Stimulated activated CD8-positive, alpha-beta memory T cell treated with anti-CD3 and anti-CD28 coated beads, Interleukin-15, amount 100 ng/mL, for 4 hours (primary cell): Measurements from ENCODE around the gene NALCN.

Experiments
- DNase-seq, 2 donors: peaks; one replicate each; pipeline ENCODE4 v3.0.0-alpha.2; 2020; ENCODE audit warnings: low read depth in 2 of 2

NALCN gene

DNA sequence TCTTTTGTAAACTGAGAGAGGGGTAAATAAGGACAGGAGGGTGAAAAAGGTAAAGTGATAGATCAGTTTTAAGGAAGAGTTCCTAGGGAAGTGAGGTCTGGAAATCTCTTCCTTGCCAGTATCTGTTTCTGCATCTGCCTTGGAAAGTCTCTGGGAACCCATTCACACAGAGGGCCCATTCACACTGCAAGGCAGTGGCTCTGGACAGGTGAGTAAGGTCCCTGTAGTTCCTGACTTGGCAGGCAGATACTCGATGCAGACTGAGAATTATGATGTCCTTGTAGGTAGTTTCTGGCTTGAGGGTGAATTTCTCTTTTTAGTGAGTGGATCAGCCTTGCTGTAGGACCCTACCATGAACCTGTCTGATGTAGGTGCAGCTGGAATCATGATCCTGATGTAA is 293.3 kb downstream of the NALCN start:
- no peak for DNase-seq

DNA sequence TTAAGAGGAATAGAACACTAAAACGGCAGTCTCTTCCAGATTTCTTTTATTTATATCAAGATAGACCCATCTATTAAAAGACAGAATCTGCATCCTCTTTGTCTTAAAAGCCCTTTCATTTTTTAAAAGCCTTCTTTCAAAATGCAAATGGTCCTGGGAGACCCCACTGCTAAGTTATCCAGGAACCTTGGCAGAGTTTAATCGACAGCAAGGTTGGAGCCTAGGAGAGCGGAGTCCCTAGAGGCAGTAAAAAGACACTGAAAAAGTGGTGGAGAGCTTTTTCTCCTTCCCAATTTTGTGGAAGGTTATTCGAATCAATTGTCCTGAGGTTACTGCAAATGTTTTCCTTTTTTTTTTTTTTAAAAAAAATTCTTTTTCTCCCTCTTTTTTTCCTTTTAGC is 294.7 kb downstream of the NALCN start:
- no peak for DNase-seq

DNA sequence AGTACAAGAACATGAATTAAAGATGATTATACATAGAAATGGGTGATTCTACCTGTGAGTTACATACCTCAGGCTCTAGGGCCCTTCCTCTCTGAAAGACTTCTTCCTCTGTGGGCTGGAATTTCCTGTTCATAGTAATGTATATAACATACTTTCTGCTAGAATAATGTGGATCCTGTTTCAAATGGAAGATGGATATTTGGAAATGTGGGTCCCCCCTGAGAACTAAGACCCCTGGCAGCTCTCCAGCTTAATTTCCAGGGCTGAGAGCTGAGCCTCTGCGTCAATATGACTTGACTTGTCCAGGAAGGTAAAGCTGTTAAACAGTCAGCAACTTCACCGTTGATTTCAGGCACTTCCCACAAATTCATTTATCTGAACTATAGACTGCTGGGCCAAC is 296.3 kb downstream of the NALCN start:
- no peak for DNase-seq

DNA sequence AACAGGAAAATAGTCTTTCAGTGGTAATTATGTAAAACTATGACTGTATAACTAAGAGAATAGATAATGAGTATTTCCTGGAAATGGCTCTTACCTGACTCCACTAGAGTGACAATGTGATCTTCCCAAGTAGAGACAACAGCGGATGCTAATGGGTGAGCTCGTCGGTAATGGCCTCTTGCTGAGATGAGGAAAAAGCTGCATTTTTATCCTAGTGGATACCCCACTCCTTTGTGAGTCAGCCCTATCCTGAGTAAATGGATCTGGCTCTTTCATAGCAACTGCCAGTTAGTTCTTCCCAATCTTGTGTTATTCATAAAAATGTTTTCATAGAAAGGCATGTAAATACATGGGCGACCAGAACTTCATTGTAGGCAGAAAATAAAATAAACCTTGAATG is 299.5 kb downstream of the NALCN start:
- no peak for DNase-seq

DNA sequence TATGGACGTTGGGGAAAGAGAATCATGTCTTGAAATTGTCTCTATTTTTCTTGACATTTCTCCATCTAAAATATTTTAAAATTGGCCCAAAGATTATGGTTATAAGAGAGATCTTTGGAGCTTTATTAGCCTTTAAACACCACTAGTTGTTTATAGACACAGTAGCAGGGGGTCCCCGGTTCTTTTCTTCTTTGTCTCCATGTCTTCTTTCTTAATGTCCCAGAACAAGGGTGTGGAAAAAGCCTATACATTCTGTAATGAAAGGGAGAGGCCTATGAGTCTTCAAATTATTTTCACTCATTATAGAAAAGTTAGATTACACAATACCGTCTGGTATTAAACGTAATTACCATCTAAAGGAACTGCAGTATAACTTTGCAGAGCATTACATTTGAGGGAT is 300.0 kb downstream of the NALCN start:
- DNase-seq: no peak

DNA sequence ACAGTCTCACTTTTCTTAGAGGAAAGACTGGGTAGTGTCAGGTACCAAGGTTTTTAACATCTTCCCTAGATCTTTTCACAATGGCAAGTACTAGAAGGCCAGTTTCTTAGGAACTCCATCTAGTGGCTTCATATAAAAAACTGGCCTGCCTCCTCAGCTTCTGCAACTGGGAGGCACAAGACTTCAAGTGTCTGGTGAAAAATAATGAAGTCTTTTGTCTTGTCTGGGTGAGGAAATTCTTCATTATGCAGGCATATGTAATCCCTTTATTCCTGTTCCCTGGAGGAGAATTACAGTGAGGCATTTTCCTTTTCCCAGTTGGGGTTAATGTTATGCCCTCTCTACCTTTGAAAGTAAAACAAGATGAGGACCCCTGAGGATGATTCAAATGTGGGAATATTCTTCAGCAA is 300.5 kb downstream of the NALCN start:
- DNase-seq: no peak

DNA sequence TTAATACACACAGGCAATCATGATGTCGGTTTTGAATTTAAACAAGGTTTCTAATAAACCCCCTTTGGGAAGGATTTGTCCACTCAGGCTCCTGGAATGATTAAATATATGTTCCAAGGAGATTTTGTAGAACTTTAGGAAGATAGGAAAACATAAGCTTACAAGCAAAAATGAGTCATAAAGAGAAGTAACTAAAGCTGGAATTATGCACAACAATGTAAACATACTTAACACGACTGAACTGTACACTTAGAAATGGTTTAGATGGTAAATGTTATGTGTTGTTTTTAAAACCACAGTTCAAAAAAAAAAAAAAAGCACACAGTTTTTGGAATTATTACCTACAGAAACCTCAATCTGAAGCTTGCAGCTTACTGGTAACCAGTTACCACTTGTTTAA is 304.4 kb downstream of the NALCN start:
- no peak for DNase-seq

DNA sequence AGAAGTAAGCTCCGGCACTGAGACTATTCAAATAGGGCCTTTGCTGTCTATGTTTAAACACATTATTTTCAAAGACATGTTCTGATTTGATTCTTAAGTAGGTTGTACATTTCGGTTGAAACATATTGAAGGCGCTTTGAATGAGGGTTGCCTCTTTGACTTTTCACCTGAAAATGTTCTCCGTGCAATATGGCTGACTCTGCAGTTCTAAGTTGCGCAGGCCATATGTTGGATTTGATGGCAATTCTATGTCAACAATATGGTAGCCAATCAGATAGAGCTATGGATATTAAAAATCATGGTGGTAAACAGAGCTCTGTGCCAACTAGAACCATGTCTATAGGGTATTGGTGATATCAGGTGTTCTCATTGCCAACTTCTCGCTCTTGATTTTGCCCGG is 307.3 kb downstream of the NALCN start:
- DNase-seq: no peak

DNA sequence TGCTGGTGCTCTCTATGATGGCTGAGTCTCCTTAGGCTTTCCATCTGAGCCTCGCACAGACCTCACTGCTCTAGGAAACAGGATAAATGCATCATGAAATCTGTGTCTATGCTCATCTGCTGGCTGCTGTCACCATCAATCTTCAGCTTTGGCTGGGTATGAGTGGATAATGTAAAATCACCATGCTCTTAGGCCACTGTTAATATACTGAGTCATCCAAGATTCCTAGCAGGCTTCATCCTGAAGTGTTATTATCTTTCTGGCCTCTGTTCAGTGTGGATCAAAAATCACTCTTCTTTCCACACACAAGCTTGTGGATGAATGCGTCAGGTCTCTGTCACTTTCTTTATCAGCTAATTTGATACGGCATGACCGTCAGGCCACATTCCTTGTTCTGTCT is 317.4 kb downstream of the NALCN start:
- DNase-seq: no peak

DNA sequence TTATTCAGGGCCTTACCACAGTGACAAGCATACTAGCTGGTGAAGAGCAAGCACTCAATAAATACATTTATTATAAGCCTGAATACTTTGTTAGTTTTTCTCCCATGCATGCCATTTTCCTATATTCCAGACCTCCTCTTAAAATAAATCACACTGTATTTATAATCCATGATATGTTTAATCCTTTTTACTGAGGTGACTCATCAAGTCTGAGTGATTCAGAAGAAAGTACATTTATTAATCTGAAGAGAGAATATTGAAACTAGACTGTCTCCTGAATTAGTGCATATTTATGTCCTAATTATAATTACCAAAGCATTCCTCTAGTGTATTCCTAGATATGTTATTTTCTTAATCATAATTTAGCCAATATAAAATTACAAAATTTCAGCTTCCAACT is 323.3 kb downstream of the NALCN start:
- DNase-seq: no peak

DNA sequence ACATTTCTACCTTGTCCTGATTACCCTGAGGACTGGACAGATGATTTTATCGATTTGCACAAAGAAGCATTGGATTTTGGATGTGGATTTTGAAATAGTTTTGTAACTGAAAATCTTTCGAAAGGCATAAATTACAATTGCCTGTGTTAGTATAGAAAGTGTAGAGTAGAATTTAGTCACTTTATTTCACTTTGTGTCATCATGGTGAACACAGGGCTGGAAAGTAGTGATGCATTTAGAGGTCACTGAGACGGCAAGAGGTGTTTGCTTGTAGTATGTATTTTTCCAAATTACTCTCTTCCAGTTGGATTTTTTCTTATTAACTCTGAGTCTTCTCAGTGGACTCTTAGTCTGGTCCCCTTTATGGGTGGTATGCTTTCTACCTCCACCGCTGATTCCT is 326.0 kb downstream of the NALCN start:
- no peak for DNase-seq

DNA sequence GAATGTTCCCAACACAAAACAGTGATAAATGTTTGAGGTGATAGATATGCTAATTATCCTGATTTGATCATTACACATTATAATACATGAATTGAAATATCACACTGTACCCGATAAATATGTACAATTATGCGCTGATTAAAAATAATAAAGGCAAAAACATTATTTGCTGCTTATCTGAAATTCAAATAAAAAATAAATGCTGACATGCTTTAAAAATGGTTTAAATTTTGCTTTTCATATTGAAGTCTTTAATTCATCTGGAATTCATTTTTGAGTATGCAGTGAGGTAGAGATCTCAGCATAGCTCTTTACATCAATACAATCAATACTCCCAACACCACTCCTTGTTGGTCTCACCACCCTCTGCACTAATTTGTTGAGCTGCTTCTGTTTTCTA is 330.8 kb downstream of the NALCN start:
- DNase-seq: no peak

DNA sequence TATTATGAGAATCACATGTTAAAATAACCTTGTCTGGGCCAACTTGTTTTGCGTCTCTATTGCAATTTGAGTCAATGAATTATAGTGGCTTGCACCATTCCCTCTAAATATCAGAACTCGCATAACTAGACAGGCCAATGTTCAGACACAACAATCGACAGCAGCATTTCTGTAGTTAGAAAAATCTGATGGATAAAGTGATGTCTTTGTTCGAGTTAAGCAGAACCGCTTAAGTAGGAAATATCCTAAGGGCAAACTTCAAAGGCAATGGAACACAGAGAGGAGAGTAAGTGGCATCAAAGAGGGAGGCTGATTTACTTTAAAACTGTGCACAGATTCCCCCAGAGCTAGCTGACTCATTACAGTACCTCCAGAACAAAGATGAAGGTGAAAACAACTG is 333.9 kb downstream of the NALCN start:
- DNase-seq: no peak

DNA sequence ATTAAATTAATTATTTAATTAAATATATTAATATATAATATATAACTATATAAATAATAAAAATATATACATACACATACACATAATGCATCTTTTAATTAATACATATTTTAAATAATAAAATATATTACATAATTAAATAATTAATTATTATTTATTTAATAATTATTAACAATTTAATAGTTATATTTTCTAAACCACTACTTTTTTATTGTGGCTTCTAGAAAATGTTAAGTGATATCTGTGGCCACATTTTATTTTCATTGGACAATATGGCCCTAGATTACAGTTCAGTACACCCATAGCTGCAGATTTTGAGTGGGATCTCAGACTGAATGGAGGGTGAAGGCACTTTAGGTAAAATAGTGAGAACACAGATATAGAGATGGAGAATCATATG is 335.7 kb downstream of the NALCN start:
- no peak for DNase-seq

DNA sequence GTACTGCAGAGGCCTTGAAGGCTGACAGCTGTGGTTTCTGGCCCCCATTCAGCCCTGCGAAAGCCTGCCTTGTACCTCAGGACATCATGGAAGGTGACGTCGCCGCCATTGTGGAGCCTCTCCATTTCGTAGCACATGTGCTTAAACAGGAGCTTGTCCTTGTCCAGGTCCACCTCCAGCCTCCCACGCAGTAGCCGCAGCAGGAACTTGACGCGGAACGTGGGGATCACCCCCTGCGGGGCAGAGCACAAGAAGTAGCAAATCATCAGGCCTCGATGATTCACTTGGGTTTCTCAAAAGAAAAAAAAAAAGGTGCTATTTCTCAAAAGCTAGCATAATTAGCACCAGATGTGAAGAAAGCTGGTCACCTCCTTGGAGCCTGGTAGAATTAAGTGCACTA is 351.0 kb downstream of the NALCN start:
- DNase-seq: no peak

DNA sequence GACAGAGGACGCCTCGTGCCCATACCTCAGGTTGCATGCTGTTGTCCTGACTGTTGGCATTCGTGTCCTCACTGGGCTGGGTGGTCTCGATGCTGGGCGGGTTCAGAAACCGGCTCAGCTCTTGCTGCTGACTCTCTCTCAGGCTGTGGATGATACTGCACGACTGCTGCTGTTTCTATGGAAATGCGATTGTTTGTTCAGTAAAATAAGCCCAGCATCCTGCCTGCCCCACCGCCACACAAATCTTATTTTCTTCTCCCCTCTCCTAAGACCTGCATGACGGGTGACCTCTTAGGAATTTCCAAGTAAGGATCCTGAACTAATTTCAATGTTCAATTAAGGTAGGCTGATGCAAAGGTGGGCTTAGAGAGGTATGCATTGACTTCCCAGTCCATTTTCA is 356.5 kb downstream of the NALCN start:
- no peak for DNase-seq

DNA sequence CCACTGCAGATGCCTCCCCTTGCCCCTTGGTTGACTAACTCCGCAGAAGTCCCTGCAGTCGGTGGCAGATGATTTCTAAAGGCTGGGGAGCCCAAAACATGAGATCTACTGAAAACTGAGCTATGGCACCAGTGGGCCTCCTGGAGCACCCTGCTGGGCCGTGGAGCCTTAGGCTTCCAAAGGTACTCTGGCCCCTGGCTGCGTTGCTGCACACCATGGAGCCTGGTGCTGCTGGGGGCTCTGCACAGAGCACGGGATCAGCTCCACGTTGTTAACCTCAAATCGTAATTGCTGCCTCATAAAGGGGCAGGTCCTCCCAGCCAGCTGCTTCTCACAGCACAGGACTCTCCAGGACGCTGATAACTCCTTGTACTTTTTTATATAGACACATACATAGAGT is 357.5 kb downstream of the NALCN start:
- DNase-seq: no peak

DNA sequence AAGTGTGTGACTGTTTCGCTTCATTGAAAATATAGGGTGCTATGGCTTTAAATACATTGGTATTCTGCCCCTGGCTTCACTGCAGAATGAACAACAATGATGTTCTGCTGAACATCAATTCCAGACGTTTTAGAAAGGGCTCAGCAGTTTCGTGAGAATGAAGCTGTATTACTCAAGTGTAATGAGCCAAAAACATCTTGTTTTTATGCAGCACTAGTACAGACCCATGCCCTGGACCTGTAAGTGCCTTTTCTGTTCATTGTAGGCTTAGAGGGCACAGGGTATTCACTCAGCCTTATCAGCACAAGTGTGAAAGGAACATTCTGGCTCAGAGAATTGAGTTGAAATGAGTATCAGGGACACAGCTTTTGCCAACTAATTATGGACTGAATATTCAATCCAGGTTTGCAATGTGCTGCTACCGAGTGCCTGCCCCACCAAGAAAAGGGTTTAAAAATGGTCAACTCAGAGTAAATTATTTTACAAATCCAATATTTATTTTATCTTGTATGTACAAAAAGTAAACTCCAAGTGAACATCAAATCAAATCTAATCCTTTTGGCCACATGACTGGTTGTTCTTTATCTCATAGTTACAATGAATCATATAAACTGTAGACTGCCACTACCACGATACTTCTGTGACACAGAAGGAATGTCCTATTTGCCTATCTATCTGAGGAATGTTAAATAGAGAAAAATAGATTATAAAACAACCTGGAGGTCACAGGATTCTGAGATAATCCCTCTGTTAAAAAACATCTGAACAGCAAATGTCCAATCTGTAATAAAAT is 362.8 kb downstream of the NALCN start:
- DNase-seq: no peak

DNA sequence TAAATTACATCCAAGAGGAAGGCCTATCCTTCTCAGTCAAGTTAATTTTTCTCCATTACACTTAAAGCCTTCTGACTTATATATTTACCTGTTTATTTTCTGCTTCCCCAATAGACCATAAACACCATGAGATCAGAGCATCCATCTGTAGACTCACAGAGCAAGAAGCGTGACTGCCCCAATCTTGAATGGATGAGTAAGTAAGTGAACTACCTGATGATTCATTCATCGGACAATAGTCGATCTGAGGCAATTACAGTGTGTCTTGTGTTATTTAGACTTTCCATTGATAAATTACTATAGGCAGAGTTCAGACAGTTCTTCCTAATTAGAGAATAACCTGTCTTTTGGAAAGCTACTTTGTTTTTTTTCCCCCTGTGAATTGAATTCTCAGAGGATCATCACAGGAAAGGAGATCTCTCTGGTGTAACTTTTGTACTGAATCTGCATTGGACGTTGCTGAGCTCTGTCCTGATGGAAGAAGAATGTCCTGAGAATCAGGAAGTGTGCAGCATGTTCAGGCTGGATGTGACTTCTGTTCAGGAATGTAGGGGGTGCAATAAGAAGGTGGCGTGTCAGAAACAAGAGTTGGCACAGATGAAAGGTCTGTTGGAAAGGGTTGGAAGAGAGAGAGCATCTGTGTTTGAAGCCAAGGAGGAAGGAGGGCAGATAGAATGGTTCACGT is 367.0 kb downstream of the NALCN start:
- no peak for DNase-seq

DNA sequence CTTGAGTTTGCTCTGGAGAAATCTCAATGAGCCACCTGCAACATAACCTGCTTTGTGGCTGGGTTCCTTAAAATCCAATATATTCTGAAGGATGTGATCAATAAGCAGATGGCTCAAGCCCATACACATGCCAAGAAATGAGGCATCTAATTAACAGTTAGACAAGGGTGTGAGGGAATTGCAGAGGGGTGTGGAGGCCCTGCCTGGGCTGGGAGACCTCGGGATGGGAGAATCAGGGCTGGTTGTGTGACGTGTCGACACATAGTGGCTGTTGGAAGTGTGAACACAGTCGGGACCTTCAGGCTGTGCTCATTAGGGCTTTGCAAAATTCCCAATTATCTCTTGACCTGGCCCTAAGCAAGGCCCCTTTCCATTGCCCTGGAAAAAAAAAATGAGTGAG is 379.8 kb downstream of the NALCN start:
- no peak for DNase-seq

DNA sequence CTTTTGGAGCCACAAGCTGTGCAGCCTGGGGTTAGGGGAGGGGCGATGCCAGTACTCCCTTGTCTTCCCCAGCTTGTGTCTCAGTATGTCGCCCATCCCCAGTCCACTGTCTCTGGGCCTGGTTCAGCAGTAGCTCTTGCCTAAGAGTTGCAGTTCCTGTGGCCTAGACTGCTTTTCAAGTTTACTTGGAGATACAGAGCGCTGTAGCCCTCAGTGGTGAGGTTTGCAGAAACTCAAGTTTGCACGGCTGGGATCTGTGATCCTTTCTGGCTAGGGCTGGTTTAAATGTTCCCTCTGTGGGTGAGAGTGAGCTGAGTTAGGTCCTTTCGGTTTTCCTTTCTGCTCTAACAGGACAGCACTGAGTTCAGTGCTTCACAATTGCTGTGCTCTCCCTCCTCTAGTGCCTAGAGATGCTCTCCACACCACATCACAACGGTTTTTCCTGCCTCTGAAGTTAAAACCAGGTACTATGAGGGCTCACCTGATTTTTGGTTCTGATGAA is 381.1 kb downstream of the NALCN start:
- DNase-seq: no peak

DNA sequence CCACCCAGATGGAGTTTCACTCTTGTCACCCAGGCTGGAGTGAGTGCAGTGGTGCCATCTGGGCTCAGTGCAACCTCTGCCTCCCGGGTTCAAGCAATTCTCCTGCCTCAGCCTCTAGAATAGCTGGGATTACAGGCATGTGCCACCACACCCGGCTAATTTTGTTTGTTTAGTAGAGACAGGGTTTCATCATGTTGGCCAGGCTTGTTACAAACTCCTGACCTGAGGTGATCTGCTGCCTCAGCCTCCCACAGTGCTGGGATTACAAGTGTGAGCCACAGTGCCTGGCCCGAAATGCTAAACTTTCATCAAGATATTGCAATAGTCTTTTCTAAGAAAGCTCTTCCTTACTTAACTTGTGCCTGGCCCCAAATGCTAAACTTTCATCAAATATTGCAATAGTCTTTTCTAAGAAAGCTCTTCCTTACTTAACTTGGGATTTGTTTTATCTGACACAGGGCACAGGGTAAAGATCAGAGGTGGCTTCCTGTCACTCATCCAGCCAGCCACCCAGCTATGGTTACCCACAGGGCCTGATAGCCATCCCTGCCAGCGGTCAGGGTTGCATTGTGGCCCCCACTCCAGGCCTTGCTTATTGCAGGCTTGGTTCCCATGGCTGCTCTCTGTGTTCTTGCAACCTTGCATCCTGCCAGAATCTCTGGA is 389.4 kb downstream of the NALCN start:
- DNase-seq: no peak

DNA sequence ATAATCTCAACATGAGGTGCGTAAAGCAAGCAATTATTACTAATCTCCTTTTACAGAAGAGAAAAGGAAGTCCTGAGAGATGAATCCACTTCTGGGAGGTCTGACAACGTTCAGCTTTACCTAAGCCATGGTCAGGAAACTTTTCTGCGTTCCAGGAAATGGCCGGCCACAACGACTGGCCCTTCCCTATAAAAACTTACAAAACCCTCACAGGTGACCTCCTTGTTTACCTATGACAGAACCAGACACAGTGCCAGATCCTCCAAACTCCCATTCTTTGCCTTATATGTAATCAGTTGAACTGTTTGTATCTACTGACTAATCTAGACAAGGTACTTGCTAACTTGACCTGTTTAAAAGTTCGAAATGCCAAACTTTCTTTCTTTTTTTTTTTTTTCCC is 390.0 kb downstream of the NALCN start:
- no peak for DNase-seq
